EH (cell line): ENCODE data around the gene ANKRD27.
"Not testable (repeated sequence)": the region's sequence is repeated elsewhere in the genome, so short reads cannot be mapped to it uniquely, and the experiment has no call there.

Source experiments
- DNase-seq: peaks from one replicate; pipeline ENCODE4 v3.0.0-alpha.2; 2015; ENCODE audit warnings: low read depth

ANKRD27 gene

DNA sequence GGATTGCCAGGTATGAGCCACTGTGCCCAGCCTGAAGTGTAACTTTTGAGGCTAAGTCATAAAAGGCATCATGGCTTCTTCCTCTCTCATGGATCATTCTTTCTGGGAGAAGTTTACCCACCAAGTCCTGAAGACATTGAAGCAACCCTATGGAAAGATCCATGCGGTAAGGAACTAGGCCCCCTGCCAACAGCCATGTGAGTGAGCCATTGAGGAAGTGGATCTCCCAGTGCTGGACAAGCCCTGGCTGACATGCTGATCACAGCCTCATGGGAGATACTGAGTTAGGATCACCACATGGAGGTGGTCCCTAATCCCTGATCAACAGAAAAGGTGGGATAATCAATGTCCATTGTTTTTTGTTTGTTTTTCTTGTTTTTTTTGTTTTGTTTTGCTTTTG is 13.3 kb upstream of the ANKRD27 start:
- no peak for DNase-seq

DNA sequence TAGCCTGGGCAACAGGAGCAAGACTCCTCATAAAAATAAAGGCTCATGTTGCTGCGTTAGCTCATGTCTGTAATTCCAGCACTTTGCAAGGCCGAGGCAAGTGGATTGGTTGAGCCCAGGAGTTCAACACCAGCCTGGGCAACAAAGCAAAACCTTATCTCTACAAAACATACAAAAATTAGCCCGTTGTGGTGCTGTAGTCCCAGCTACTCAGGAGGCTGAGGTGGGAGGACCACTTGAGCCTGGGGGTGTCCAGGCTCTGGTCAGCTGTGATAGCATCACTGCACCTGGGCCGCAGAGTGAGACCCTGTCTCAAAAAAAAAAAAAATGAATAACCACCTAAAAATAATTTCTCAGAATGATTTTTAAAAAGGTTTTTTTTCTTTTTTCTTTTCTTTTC is 12.7 kb upstream of the ANKRD27 start:
- no peak for DNase-seq

DNA sequence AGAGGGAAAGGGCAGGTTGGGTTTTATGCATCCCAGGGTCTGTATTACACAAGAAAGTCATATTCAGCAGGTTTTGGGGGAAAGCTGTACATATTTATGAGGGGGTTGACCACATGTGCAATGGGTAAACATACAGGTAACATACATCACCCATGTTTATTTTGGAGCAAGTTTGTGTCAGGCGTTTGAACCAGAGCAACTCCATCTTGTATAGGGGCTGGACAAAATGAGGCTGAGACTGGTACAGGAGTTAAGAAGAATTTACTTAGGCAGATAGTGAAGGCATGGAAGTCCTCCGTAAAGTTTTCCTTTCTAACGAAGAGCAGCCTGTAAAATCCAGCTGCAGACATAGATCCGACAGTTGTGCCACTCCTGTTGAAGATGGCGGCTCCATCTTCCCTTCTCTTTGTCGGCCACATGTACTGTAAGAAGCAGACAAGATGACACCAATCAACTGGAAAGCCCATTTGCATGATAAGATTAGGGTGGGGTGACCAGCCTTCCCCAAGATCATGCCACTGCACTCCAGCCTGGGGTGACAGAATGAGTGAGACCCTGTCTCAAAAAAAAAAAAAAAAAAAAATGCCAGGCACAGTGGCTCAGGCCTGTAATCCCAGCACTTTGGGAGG is 12.0 kb upstream of the ANKRD27 start:
- no peak for DNase-seq

DNA sequence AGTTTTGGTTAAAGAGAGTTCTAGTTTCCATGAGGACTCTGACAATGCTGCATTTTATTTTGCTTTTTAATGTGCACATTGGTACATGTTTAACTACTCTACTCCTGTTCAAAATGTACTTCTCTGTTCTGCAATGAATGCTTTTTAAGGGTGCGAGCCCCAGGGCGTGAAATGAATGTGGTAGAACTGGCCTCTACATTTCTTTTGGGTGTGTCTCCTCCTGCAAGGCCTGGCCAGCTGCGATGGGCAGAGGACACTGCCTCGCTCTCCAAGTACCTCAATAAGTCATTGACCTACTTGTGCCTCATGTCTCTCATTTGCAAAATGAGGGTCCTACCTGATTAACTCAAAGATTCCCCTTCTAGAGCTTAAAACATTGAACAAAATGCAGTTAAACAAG is 7.3 kb upstream of the ANKRD27 start:
- DNase-seq: no peak

DNA sequence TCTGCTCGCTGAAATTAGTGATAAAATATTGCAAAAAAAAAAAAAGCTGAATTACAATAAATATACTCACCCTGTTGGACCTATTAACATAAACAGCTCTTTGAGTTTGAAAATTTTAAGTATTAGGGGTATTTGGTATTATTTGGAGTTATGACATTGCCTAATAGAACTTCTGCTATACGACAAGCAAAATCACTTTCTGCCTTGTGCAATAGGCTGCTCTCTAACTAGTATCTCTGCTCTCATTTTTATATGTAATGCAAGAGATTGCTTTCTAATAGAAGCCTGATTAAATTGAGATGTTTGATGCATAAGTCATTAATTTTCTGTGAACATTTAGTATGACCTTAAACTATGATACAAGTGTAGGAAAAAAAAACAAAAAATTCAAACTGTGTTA is 6.0 kb upstream of the ANKRD27 start:
- DNase-seq: no peak

DNA sequence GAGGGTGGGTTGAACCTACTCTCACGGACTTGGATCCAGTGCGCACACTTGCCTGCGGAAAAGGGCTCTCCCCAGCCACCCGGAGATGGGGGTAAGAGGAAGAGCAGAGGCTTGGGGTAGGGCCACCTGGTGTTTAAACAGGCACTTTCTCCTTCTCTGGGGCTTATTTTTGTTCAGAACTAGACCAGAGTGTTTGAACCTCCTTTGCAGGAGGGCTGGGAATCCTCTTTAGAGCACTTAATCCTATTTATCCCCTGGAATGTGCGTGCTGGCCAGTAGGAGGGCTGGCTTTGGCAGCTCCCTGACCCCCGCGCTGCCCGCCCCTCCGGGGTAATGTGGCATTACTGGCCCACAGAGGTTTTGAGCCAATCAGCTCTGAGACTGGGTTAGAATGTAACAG is 2.7 kb upstream of the ANKRD27 start:
- no peak for DNase-seq

DNA sequence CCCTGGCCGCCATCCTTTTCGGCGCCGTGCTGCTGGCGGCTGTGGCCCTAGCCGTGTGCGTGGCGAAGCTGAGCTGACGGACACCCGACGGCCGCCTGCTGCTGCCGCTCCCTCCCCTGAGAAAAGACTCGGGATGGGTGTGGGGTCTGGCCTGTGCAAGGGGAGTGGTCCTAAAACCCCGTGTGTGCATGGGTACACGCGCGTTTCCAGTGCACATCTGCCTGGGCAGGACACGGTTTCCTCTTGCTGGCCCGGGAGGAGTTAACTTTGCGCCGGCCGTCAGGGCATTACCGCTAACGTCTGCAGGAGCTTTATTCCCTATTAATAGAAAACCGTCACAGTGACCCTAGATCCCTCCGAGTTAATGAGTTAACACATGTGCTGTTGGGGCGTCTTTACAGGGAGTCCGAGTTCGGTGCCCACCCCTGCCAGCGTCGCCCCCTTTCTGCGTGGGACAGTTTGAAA is 1.9 kb upstream of the ANKRD27 start:
- no peak for DNase-seq

DNA sequence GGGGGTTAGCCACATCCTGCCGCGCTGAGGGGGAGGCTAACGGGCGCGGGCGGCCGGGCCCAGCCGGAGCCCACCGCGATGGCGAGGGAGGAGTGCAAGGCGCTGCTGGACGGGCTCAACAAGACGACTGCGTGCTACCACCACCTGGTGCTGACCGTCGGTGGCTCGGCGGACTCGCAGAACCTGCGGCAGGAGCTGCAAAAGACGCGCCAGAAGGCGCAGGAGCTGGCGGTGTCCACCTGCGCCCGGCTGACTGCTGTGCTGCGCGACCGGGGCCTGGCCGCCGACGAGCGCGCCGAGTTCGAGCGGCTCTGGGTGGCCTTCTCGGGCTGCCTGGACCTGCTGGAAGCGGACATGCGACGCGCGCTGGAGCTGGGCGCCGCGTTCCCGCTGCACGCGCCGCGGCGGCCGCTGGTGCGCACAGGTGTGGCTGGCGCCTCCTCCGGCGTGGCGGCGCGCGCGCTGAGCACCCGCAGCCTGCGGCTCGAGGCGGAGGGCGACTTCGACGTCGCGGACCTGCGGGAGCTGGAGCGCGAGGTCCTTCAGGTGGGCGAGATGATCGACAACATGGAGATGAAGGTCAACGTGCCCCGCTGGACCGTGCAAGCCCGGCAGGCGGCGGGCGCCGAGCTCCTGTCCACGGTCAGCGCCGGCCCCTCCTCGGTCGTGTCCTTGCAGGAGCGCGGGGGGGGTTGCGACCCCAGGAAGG is 1.4 kb upstream of the ANKRD27 start:
- DNase-seq: no peak

DNA sequence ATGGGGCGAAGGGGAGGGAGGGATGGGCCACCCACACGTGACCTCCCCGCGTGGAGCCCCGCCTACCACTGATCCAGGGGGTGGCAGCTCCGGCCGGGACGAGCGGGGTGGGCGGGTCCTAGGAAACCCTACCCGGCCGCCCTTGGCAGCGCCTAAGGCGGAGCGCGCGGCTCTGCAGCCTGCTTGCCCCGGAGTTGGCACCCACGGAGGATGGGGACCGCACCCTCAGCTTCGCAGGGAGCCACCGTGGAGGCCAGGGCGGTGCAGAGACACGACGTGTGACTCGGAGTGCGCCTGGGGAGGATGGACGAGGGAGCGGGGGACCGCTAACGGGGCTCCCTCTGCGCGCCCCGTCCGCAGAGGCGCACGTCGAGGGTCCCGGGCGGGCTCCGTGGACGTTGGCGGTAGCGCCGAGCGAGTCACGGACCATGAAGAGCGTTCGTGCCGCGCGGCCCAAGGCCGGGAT is 773 bp upstream of the ANKRD27 start, which contains the start of gene RGS9BP:
RGS9BP (plus strand) TSS at position 129 of the 466 bp plus-strand sequence. CDS start 416 bp downstream, outside the sequence.
- DNase-seq: peak; percentile 83

DNA sequence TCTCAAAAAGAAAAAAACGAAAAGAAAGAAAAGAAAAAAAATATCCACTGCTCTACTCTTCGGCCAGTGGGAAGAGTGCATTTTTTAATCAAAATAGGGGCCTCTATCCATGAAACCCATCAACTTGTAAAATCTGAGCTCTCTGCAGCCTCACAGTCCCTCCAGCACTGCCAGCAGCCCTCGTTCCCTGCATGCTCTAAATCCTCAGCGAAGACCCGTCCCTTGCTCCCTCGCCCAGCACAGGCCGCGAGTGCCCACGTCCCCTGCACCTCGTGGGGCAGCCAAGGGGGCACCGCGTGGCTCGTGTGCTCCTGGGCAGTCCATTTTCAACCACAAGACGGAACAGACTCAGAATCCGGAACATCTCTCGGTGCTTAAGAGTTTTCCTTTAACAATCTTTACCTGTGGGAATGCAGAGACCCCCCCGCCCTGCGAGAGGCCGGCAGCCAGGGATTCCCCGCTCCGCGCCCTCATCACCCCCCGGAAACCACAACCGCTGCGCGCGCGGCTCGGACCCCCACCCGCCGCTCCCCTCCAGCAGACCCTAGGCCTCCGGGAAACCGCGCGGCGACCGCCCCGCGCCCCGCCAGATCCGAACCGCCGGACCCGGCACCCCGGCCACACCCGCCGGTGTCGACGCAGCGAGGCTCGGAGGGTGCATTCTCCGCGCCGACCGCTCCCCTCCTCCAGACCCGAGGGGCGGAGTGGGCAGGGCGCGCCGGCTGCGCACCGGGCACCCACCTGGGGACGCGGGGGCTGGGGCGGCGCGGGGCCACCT is 638 bp downstream of the ANKRD27 start:
- no peak for DNase-seq

DNA sequence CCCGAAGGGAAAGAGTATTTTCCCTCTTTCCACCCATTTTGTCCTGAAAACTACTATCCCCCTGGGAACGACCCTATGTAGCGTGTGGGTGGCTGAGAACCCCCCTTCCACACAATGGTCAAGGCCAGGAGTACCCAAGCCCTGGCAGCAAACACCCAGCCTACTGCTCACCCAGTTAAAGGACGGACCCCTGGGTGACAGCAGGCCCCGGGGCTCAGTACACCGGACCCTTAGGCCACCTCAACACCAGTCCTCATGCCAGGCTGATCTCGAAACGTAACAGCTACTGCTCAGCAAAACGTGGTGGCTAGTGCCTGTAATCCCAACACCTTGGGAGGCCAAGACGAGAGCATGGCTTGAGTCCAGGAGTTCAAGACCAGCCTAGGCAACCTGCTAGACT is 1.4 kb downstream of the ANKRD27 start:
- no peak for DNase-seq

DNA sequence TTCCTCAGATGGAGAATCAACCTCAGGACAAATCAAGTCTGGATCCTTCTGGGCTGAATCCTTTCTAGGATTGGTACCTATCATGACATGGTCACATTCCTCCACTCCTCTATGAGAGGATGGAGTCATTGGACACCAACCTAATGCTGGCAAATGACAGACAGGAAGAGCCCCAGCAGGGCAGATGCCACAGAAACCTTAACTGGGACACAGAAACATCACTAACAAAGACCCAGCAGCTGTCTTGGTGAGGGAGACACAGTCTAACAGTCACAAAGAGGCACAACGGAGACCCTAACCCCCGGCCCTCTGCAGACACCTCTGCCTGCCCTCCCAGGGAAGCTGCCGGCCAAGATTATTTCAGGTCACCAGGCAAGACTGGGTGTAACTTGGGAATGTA is 2.1 kb downstream of the ANKRD27 start:
- DNase-seq: no peak

DNA sequence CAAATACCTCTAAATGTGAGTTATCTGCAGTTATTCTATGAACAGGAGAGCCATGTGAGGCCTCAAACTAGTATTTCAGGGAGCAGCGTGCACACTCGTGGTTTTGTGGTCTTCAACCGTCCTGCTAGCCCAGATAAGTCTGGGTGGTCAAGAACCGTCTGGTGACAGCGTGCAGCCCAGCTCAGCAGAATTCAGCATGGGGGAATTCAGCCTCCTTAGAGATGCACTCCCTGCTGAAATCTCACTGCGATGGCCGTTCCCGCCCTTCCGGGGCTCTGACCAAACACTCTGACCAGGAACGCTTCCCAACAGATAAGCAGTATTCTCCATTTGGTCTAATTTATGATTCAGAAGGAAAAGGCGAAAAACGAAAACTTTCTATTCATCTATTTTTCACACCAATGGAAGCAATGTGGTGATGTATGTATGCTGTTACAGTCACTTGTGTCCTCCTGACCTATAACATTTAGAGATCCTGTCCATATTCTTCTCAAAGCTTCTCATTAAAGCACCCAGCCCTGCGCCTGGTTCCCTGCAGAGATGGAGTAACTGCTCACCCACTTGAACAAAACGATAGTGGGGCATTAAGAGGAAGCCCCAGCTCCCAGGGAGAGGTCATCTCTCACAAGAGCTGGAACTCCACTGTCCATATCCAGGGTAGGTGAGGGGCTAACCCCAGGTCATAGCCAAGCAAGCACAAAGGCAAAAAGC is 2.9 kb downstream of the ANKRD27 start:
- DNase-seq: no peak

DNA sequence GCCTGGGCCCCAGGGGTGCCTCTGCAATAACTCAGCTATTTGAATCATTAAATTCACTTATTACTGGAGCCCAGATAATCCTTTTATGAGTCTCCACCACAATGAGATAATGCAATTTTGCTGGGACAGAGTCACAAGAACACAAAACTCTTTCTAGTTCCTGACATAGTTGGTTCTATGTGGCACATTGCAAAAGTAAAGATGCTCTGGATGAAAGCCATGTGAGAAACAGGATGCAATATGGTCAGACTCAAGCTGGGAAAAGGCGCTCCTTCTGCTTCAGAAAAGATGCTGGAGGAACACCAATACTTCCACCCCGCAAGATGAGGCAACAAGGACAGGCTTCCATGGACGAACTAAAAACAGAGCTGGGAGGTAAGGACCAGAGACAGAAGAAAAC is 5.7 kb downstream of the ANKRD27 start:
- DNase-seq: no peak

DNA sequence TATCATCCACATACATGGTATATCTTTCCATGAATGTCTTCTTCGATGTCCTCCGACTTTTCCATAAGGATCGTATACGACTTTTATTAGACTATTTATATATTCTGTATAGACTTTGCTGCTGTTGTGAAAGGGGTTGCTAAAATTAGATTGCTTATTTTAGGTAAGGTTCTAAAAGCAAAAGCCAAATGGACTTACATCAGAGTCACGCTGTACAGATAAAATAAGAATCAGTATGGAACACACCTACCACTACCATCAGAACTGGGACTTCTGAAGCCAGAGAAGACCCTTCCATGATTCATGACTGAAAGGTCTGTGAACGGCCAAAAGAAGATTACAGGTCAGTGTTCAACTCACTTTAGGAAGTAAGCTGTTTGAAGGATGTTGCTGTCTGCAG is 8.9 kb downstream of the ANKRD27 start:
- DNase-seq: no peak

DNA sequence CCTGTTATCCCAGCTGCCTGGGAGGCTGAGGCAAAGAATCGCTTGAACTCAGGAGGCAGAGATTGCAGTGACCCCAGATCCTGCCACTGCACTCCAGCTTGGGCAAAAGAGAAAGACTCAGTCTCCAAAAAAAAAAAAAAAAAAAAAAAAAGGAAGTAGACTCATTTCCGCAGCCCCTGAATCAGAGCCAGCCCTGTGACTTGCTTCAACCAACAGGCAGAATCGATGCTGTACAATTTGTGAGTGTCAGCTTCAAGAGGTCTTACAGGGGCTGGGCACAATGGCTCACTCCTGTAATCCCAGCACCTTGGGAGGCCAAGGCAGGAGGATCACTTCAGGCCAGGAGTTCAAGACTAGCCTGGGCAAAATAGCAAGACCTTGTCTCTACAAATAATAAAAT is 12.8 kb downstream of the ANKRD27 start:
- peak; percentile 40 for DNase-seq

DNA sequence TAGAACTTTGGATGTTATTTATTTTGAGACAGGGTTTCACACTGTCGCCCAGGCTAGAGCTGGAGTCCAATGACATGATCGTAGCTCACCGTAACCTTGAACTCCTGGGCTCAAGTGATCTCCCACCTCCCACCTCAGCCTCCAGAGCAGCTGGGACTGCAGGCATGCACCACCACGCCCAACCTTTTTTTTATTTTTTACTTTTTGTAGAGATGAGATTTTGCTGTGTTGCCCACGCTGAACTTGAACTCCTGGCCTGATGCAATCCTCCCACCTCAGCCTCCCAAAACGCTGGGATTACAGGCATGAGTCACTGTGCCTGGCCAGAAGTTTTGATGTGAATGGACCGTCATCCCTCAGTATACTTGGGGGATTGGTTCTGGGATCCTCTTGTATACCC is 13.7 kb downstream of the ANKRD27 start:
- DNase-seq: no peak

DNA sequence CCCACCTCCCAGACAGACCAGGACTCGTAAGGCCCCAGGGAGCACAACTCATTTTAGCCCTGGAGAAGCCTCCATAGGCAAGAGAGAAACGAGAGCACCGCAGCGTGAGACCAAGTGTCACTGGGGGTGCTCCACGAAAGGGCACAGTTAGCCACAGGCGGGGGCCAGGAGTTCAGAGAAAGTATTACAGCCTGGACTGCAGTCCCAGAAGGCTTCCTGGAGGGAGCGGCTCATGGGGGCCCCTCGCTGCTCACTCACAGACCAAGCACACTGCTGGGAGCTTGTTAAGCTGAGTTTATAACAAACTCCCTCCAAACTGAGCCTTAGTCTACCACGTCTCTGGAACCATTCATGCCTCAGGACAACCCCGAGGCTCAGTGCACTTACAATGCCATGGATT is 16.5 kb downstream of the ANKRD27 start:
- DNase-seq: no peak

DNA sequence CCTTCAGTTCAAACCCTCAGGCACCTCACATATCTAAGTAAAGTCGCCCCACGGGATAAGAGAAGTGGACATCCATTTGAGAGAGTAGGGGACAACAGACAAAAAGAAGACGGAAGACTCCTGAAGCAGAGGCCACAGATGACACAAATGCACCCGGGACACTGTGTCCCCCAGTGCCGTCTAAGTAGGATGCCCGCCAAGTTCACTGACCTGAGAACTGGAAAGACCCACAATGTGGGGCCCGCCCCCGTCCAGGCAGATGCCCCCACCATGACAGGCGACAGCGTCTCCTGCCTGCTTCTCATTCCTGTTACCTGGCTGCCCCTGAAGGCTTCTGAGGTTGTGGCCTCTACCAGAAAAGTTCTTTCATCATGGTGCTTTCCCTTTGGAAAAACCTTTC is 16.9 kb downstream of the ANKRD27 start:
- no peak for DNase-seq

DNA sequence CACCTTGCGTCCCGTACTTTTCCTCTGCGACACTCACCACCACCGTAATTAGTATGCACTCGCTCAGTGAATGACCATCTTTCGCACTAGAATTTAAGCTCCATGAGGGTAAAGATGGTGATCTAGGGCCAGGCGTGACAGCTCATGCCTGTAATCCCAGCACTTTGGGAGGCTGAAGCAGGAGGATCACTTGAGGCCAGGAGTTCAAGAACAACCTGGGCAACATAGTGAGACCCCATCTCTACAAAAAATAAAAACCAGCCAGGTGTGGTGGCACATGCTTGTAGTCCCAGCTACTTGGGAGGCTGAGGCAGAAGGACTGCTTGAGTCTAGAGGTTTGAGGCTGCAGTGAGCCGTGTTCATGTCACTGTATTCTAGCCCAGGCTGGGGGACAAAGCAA is 18.6 kb downstream of the ANKRD27 start:
- not testable (repeated sequence) for DNase-seq

DNA sequence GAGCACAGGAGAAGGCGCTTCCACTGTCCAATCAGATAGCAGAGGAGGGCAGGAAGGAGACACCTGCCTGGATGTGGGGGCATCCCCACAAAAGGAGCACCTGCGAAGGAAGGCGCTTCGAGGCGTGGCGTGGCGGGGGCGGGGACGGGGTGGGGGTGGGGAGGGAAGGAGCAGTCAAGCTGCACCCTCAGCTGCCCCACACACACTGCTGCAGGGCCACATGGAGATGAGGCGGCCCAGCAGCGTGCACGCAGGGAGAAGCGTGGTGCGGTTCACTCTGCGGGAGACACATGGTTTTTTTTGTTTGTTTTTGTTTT is 21.4 kb downstream of the ANKRD27 start:
- DNase-seq: no peak

DNA sequence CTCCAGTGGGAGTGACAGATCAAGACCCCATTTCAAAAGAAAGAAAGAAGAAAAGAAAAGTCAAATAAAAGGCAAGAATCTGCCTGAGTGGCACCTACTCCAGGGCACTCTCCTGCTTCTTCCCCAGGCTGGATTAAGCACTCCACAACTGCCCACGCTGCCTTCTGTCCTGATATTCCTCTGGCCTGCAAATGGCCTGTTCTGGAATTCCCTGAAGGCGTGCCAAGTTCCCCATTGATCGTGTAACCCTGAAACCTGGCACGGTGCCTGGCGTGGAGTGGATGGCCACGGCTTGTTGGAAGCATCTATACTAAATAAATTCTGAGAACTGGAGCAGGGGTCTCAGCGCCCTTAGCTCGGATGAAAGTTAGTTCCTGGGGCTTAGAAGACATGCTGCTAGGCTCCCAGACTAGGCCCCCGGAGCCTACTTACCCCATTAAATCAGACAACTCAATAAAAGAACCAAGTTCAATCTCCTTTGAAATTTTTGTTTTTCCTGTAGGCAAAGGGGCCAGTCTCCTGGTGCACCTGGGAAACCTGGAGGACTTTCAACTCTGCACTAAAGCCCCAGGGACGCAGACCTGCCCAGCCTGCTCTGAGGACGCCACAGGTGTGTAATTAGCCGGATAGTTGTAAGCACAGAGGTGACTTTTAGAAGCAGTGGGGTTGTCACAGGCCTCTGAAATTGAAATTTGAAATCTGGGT is 21.9 kb downstream of the ANKRD27 start:
- DNase-seq: peak; percentile 53
